Left ventricle myocardium inferior (tissue), 1 donor: ENCODE data around the gene SP6. TPM values are rescaled to one million over a fixed set of nuclear protein-coding genes. Genes with fewer than 3 reads are reported as not detected.

Experiments used
- DNase-seq: peaks from one replicate; pipeline ENCODE4 v3.0.0-alpha.2; 2020
- H3K27ac ChIP-seq: fragments of 200-600 bp; replicated peaks from 2 replicates; pipeline ENCODE4 v1.8.0; 2021
- H3K27me3 ChIP-seq: fragments of 200-600 bp; 2 replicates; pipeline ENCODE4 v1.8.0; 2021; ENCODE audit warnings: low read depth
- H3K36me3 ChIP-seq: fragments of 200-600 bp; 2 replicates; pipeline ENCODE4 v1.8.0; 2021
- H3K4me1 ChIP-seq: fragments of 200-600 bp; 2 replicates; pipeline ENCODE4 v1.8.0; 2021
- H3K4me3 ChIP-seq: fragments of 200-600 bp; 2 replicates; pipeline ENCODE4 v1.8.0; 2021; ENCODE audit warnings: mild to moderate bottlenecking, moderate library complexity
- H3K9me3 ChIP-seq: fragments of 200-600 bp; replicated peaks from 2 replicates; pipeline ENCODE4 v1.8.0; 2021
- CTCF ChIP-seq: fragments of 200-600 bp; IDR thresholded peaks from 2 replicates; pipeline ENCODE4 v1.8.0; 2021; ENCODE audit warnings: antibody characterized with exemption, mild to moderate bottlenecking, borderline replicate concordance
- intact Hi-C: fragments of 100-400 bp; cut with micrococcal nuclease; formaldehyde crosslinking; loops from one replicate; pipeline ENCODE4 v1.11.0; 2022
- total RNA-seq: library from RNA; stranded (reverse); fragmentation: NEBNext Ultra II Directional; extraction: Animal tissue kit (Norgen Biotek cat#: 25700); gene quantifications from one replicate; pipeline ENCODE4 v1.2.1, GENCODE V29; 2021
- donor health status: DM: no; HTN: yes; CAD: no; lungs with severe emphysema.

SP6 gene
- total RNA-seq, 1 donor from 2014 or later, result 0.16 TPM

GRCh38 chr17:47889734-47890529 is 39.0 kb upstream of the SP6 start:
- no peak overlapping the region for H3K4me3 ChIP-seq
- no peak overlapping the region for H3K27ac ChIP-seq
- no peaks in the 10 kb centered on the region for H3K36me3 ChIP-seq
- DNase-seq, result peak; percentile 89
- intact Hi-C loops, result loop anchor here (2.0 to 10.0 kb wide), 2 partner anchors 49 to 65 kb away; partner anchors contain the start of genes PRR15L and SCRN2
- no peaks in the 10 kb centered on the region for H3K27me3 ChIP-seq
- peaks cover 15% of the 10 kb centered on the region for H3K4me1 ChIP-seq
- H3K9me3 ChIP-seq, result no peaks in the 10 kb centered on the region
- peak; percentile 97 for TF ChIP-seq CTCF

- no peak for TF ChIP-seq CTCF
- DNase-seq, result no peak
- Histone ChIP-seq H3K27ac (no peak overlapping the region), H3K27me3 (peaks cover 10% of the 10 kb centered on the region), H3K36me3 (no peaks in the 10 kb centered on the region), H3K4me3 (no peak overlapping the region), H3K9me3 (no peaks in the 10 kb centered on the region), H3K4me1 (peaks cover 7% of the 10 kb centered on the region)
- intact Hi-C loops, result loop anchor here (10.0 kb wide), 1 partner anchor 67 kb away; the partner anchor contains the start of gene PRR15L
Observed at GRCh38 chr17:47888293-47888692, 37.3 kb upstream of the SP6 start.

- no peak for DNase-seq
- intact Hi-C loops, result loop anchor here (10.0 kb wide), 1 partner anchor 70 kb away; the partner anchor contains the start of gene PRR15L
- H3K27ac ChIP-seq, result no peak overlapping the region
Observed at GRCh38 chr17:47884905-47885730, 34.2 kb upstream of the SP6 start.

GRCh38 chr17:47884427-47884740 is 33.4 kb upstream of the SP6 start:
- H3K36me3 ChIP-seq, result no peaks in the 10 kb centered on the region
- TF ChIP-seq CTCF, result no peak
- no peaks in the 10 kb centered on the region for H3K9me3 ChIP-seq
- H3K27ac ChIP-seq, result no peak overlapping the region
- H3K4me1 ChIP-seq, result peaks cover 18% of the 10 kb centered on the region
- DNase-seq, result no peak
- intact Hi-C loops, result loop anchor here (10.0 kb wide), 1 partner anchor 70 kb away; the partner anchor contains the start of gene PRR15L
- peaks cover 19% of the 10 kb centered on the region for H3K27me3 ChIP-seq
- no peak overlapping the region for H3K4me3 ChIP-seq

More at GRCh38 chr17:47884905-47885730, 34.2 kb upstream of the SP6 start:
- no peak overlapping the region for H3K4me3 ChIP-seq
- no peak for TF ChIP-seq CTCF
- peaks cover 18% of the 10 kb centered on the region for H3K4me1 ChIP-seq
- H3K36me3 ChIP-seq, result no peaks in the 10 kb centered on the region
- H3K27me3 ChIP-seq, result peaks cover 12% of the 10 kb centered on the region
- H3K9me3 ChIP-seq, result no peaks in the 10 kb centered on the region

- no peaks in the 10 kb centered on the region for H3K36me3 ChIP-seq
- peaks cover 18% of the 10 kb centered on the region for H3K4me1 ChIP-seq
- no peak for DNase-seq
- H3K4me3 ChIP-seq, result no peak overlapping the region
- no peaks in the 10 kb centered on the region for H3K9me3 ChIP-seq
- intact Hi-C loops, result loop anchor here (10.0 kb wide), 1 partner anchor 71 kb away; the partner anchor contains the start of gene PRR15L
- peak overlapping the region; percentile 1 for H3K27ac ChIP-seq
- H3K27me3 ChIP-seq, result peaks cover 24% of the 10 kb centered on the region
- no peak for TF ChIP-seq CTCF
Observed at GRCh38 chr17:47883589-47884426, 32.8 kb upstream of the SP6 start.
